Astrocyte (in vitro differentiated cells and primary cell): ENCODE data around the gene CNTNAP1. TPM values are rescaled to one million over a fixed set of nuclear protein-coding genes. Genes with fewer than 3 reads are reported as not detected.
A peak's percentile ranks its signal among the peaks of the same experiment; 100 is the strongest.

Experiments
- DNase-seq: peaks from one replicate; pipeline ENCODE4 v3.0.0-alpha.2; 2010; ENCODE audit warnings: low read depth
- FAIRE-seq: peaks from 2 replicates; lab custom pipeline; 2011; peaks lifted over from hg19 to GRCh38; lab: Jason Lieb, UNC
- H2AFZ ChIP-seq: 2 replicates; pipeline ENCODE4 v1.6.0; 2012; ENCODE audit warnings: low read depth, low read length, inconsistent platforms
- H3K27ac ChIP-seq: 2 replicates; pipeline ENCODE4 v1.5.1; 2011; ENCODE audit warnings: low read depth, low read length, inconsistent platforms
- H3K27me3 ChIP-seq: 2 replicates; pipeline ENCODE4 v1.6.0; 2011; ENCODE audit warnings: low read length, inconsistent platforms; ENCODE audit not compliant: insufficient read depth
- H3K36me3 ChIP-seq: 2 replicates; pipeline ENCODE4 v1.5.1; 2011; ENCODE audit warnings: low read length, inconsistent platforms; ENCODE audit not compliant: insufficient read depth
- H3K4me1 ChIP-seq: 2 replicates; pipeline ENCODE4 v1.5.1; 2011; ENCODE audit warnings: low read length, inconsistent platforms; ENCODE audit not compliant: insufficient read depth
- H3K4me2 ChIP-seq: 2 replicates; pipeline ENCODE4 v1.6.0; 2012; ENCODE audit warnings: low read length, inconsistent platforms
- H3K4me3 ChIP-seq: 2 replicates; pipeline ENCODE4 v1.5.1; 2011; ENCODE audit warnings: low read depth, mild to moderate bottlenecking, low read length, inconsistent platforms; ENCODE audit not compliant: insufficient read depth
- H3K79me2 ChIP-seq: 2 replicates; pipeline ENCODE4 v1.6.0; 2012; ENCODE audit warnings: mild to moderate bottlenecking, low read length, inconsistent platforms; ENCODE audit not compliant: insufficient read depth
- H3K9ac ChIP-seq: 2 replicates; pipeline ENCODE4 v1.6.0; 2012; ENCODE audit warnings: mild to moderate bottlenecking, low read length, inconsistent platforms
- H3K9me3 ChIP-seq: 2 replicates; pipeline ENCODE4 v1.5.1; 2012; ENCODE audit warnings: low read depth, mild to moderate bottlenecking, low read length, inconsistent platforms; ENCODE audit not compliant: insufficient read depth
- H4K20me1 ChIP-seq: 2 replicates; pipeline ENCODE4 v1.6.0; 2012; ENCODE audit warnings: low read length, inconsistent platforms; ENCODE audit not compliant: insufficient read depth
- H3K27ac Mint-ChIP-seq: one replicate; pipeline ENCODE4 v1.8.0; 2021; ENCODE audit warnings: mild to moderate bottlenecking, mixed read lengths; ENCODE audit not compliant: unreplicated experiment
- H3K27me3 Mint-ChIP-seq: one replicate; pipeline ENCODE4 v1.8.0; 2021; ENCODE audit warnings: low read depth, mixed read lengths; ENCODE audit not compliant: unreplicated experiment
- H3K36me3 Mint-ChIP-seq: one replicate; pipeline ENCODE4 v1.8.0; 2021; ENCODE audit warnings: low read depth, mixed read lengths; ENCODE audit not compliant: unreplicated experiment
- H3K4me1 Mint-ChIP-seq: one replicate; pipeline ENCODE4 v1.8.0; 2021; ENCODE audit warnings: low read depth, mixed read lengths; ENCODE audit not compliant: unreplicated experiment
- H3K4me3 Mint-ChIP-seq: one replicate; pipeline ENCODE4 v1.8.0; 2021; ENCODE audit warnings: mild to moderate bottlenecking, moderate library complexity, mixed read lengths; ENCODE audit not compliant: unreplicated experiment
- H3K9me3 Mint-ChIP-seq: one replicate; pipeline ENCODE4 v1.8.0; 2021; ENCODE audit warnings: mild to moderate bottlenecking, mixed read lengths; ENCODE audit not compliant: unreplicated experiment
- EZH2 ChIP-seq: IDR thresholded peaks from 2 replicates; pipeline ENCODE4 v1.6.1; 2012; ENCODE audit warnings: mild to moderate bottlenecking, low read length, inconsistent platforms; ENCODE audit not compliant: insufficient read depth
- total RNA-seq: library from RNA; stranded (reverse); gene quantifications from 2 replicates; pipeline ENCODE4 v1.2.1, GENCODE V29; 2021
- TF ChIP-seq, protein P1 (sequence below): IDR thresholded peaks from 2 replicates; pipeline ENCODE4 v1.5.1; 2011; ENCODE audit warnings: low read depth, mild to moderate bottlenecking, inconsistent platforms, low read length, moderate library complexity; ENCODE audit not compliant: insufficient read depth

CNTNAP1 gene
- total RNA-seq, 1 donor from 2014 or later, result 16.4 TPM

DNA sequence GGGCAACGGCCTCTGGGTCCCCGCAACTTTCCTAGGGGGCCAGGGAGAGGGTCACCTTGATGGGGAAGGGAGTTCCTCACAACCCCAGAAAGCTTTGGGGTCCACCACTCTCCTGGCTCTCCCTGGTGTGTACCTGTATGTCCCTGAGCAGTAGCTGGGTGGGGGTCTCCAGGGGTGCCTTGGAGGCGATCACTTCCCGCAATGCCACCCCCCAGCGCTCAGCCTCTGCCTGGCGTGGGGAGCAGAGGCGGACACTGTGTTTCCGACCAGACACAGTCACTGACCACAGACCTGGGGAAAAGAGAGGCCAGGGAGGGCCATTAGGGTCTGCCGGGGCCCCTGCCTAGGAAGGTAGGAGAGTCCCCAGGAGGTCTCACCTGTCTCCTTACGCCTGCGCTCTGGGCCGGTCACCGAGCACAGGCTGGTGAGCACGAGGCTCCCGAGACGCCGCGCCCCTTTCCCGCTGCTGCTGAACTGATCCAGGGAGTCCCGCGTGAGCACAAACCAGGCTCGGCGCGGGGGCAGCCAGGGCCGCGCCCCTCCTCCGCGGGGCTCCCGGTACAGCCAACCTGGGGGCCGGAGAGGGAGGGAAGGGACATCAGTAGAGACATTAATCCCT lies 9.0 kb upstream of the CNTNAP1 start:
- no peak for DNase-seq
- no peak for FAIRE-seq
- TF ChIP-seq, protein P1, sequence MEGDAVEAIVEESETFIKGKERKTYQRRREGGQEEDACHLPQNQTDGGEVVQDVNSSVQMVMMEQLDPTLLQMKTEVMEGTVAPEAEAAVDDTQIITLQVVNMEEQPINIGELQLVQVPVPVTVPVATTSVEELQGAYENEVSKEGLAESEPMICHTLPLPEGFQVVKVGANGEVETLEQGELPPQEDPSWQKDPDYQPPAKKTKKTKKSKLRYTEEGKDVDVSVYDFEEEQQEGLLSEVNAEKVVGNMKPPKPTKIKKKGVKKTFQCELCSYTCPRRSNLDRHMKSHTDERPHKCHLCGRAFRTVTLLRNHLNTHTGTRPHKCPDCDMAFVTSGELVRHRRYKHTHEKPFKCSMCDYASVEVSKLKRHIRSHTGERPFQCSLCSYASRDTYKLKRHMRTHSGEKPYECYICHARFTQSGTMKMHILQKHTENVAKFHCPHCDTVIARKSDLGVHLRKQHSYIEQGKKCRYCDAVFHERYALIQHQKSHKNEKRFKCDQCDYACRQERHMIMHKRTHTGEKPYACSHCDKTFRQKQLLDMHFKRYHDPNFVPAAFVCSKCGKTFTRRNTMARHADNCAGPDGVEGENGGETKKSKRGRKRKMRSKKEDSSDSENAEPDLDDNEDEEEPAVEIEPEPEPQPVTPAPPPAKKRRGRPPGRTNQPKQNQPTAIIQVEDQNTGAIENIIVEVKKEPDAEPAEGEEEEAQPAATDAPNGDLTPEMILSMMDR, result no peak
- no peak for TF ChIP-seq EZH2
- no peak overlapping the region for H3K4me3 Mint-ChIP-seq
- Histone ChIP-seq H3K36me3 (peaks cover 3% of the 10 kb centered on the region), H3K27me3 (no peaks in the 10 kb centered on the region), H3K27ac (no peak overlapping the region), H3K4me1 (peaks cover 35% of the 10 kb centered on the region), H3K9me3 (no peaks in the 10 kb centered on the region), H2AFZ (peak overlapping the region; percentile 41), H4K20me1 (peaks cover 65% of the 10 kb centered on the region), H3K4me2 (peak overlapping the region; percentile 90), H3K79me2 (peaks cover 23% of the 10 kb centered on the region), H3K9ac (no peak overlapping the region), H3K4me3 (no peak overlapping the region)
- H3K27me3 Mint-ChIP-seq, result peaks cover 6% of the 10 kb centered on the region
- peaks cover 20% of the 10 kb centered on the region for H3K36me3 Mint-ChIP-seq
- H3K9me3 Mint-ChIP-seq, result no peaks in the 10 kb centered on the region
- H3K27ac Mint-ChIP-seq, result no peak overlapping the region
- H3K4me1 Mint-ChIP-seq, result peaks cover 7% of the 10 kb centered on the region

DNA sequence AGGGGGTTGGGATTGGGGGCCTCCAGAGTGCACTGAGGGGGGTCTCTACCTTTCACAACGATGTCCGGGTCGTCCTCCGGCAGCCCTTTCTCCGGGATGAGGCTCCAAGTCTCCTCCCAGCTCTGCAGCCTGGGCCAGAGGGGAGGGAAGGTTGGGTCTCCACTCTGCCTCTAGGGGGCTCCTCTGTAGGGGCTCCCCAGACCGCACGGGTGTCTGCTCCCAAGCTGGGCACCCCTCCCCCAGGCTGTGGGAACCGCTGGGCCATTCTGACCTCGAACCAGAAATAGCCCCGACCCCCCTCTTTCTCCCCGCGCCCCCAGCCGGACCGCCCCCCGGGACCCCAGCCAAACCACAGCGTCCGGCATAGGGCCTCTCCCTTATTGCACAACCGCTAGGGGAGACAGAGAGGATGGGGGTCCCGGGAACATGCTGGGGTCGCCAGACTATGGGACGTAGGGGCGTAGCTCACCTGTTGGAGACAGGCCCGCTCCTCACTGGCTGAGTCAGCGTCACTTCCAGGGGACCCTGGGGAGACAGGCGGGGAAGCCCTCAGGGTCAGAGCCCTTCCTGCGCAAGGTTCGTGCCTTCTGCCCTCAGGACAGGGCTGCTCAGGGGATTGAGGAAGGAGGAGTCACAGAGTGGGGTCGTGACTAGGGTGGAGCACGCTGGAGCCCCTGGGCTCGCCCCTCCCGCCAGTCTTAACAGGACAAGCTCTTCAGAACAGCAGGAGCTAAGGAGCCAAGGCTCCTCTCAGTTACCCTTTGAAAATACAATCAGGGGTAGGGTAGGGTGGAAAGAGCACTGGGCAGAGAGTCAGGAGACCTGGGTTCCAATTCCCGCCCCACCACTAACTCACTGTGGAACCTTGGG lies 8.2 kb upstream of the CNTNAP1 start:
- Histone ChIP-seq H4K20me1 (peaks cover 63% of the 10 kb centered on the region), H3K4me1 (peaks cover 41% of the 10 kb centered on the region), H3K27ac (no peak overlapping the region), H2AFZ (peak overlapping the region; percentile 41), H3K4me3 (peak overlapping the region; percentile 43), H3K79me2 (peaks cover 23% of the 10 kb centered on the region), H3K36me3 (peaks cover 3% of the 10 kb centered on the region), H3K9me3 (no peaks in the 10 kb centered on the region), H3K27me3 (no peaks in the 10 kb centered on the region), H3K9ac (no peak overlapping the region), H3K4me2 (peak overlapping the region; percentile 90)
- Mint-ChIP-seq H3K9me3 (no peaks in the 10 kb centered on the region), H3K4me3 (peak overlapping the region; percentile 77), H3K27me3 (peaks cover 6% of the 10 kb centered on the region), H3K27ac (no peak overlapping the region), H3K4me1 (peaks cover 10% of the 10 kb centered on the region), H3K36me3 (peaks cover 13% of the 10 kb centered on the region)
- TF ChIP-seq EZH2, result no peak
- TF ChIP-seq, protein P1, result peak; percentile 20
- DNase-seq, result peak; percentile 31
- no peak for FAIRE-seq
